ENCODE results near the gene RABGEF1.
"Not testable (repeated sequence)": the region's sequence is repeated elsewhere in the genome, so short reads cannot be mapped to it uniquely, and the experiment has no call there.

- TF ChIP-seq BCL11A (IDR thresholded peaks at IDR 0.05; ENCODE audit: low read depth in 2 of 2, low read length in 2 of 2); POLR2A (IDR thresholded peaks at IDR 0.05; ENCODE audit: control extremely low read depth in 1 of 2, low read depth in 2 of 2, low read length in 2 of 2); CTCF (IDR thresholded peaks at IDR 0.05; ENCODE audit: control extremely low read depth in 1 of 3, insufficient read depth in 1 of 3, low read depth in 1 of 3, low read length in 3 of 3); CEBPB (IDR thresholded peaks at IDR 0.05; ENCODE audit: low read depth, low read length): not testable (repeated sequence)
Measured at GRCh38 chr7:66830976-66831375, 90.4 kb downstream of the RABGEF1 start.
